Lower leg skin (tissue), 3 donors: ENCODE data around the gene SLC2A4.

Experiments used
- POLR2A ChIP-seq, 2 donors: fragments of 450-650 bp; IDR thresholded peaks; one replicate each; pipeline ENCODE4 v1.6.1; 2016 to 2017; ENCODE audit warnings: antibody characterized with exemption in 2 of 2, mild to moderate bottlenecking in 1 of 2, moderate library complexity in 1 of 2
- TF ChIP-seq, protein P1 (sequence below), 3 donors: fragments of 450-650 bp; IDR thresholded peaks; one replicate each; pipeline ENCODE4 v1.5.1; 2016; ENCODE audit warnings: antibody characterized with exemption in 3 of 3, mild to moderate bottlenecking in 3 of 3, moderate library complexity in 2 of 3

GRCh38 chr17:7293816-7294613 is 12.5 kb downstream of the SLC2A4 start:
- TF ChIP-seq POLR2A (IDR thresholded peaks at IDR 0.05), result no peak
- TF ChIP-seq, protein P1, sequence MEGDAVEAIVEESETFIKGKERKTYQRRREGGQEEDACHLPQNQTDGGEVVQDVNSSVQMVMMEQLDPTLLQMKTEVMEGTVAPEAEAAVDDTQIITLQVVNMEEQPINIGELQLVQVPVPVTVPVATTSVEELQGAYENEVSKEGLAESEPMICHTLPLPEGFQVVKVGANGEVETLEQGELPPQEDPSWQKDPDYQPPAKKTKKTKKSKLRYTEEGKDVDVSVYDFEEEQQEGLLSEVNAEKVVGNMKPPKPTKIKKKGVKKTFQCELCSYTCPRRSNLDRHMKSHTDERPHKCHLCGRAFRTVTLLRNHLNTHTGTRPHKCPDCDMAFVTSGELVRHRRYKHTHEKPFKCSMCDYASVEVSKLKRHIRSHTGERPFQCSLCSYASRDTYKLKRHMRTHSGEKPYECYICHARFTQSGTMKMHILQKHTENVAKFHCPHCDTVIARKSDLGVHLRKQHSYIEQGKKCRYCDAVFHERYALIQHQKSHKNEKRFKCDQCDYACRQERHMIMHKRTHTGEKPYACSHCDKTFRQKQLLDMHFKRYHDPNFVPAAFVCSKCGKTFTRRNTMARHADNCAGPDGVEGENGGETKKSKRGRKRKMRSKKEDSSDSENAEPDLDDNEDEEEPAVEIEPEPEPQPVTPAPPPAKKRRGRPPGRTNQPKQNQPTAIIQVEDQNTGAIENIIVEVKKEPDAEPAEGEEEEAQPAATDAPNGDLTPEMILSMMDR (IDR thresholded peaks at IDR 0.05), result no peak
